Measurements from ENCODE around the gene CACHD1. TPM values are rescaled to one million over a fixed set of nuclear protein-coding genes. Genes with fewer than 3 reads are reported as not detected.
A peak's percentile ranks its signal among the peaks of the same experiment; 100 is the strongest.

Gene CACHD1
- total RNA-seq, 2 experiments from 2014 or later, result 0.55 to 0.68 TPM

DNA sequence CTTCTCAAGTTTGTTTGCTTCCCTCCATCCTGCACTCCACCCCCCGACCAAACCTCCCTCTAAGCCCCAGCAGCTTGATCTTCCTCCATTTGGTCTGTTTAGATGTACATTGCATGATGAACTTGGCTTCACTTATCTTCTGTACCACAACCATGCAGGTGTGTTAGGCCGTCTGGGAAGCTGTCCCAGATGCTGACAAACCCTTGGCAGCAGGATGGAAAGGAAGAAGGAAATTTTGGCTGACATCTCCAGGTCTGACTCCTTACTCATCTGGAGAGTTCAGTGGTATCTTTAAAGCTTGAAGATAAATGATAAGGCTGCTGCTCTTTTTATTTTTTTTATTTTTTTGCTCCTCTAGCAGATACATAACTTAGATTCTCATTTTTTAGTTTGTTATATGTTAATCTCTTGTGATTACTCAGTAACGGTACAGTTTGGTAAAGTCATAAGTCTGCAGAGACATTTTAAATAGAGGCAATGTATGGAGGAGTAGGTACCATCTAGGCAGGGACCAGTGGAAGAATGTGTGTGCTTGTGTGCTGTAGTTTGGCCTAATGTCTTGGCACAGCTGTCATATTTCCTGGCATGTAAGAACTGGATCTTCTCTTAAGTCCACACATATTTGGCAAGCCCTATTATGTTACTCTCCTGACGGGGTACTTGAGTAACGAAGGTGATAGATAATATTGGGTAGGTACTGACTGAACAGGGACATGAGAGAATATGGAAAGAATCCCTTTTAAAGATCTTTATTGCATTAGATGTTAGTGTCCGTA is 79.7 kb downstream of the CACHD1 start:
- H3K27ac Mint-ChIP-seq, result no peak overlapping the region
- no peak overlapping the region for H3K4me3 Mint-ChIP-seq
- CTCF ChIA-PET, result no interaction called here
- no peaks in the 10 kb centered on the region for H3K9me3 Mint-ChIP-seq (ENCODE audit: insufficient read depth)
- no peaks in the 10 kb centered on the region for H3K36me3 Mint-ChIP-seq (ENCODE audit: low read depth)
- DNase-seq, result no peak
- ATAC-seq, result no peak
- POLR2A ChIA-PET, result interaction anchor here (0.5 kb wide), 1 partner anchor 32 kb away, joined by 8 read pairs; no protein-coding TSS in a partner anchor
- peaks cover 3% of the 10 kb centered on the region for H3K27me3 Mint-ChIP-seq (ENCODE audit: low read depth)
- peaks cover 47% of the 10 kb centered on the region for H3K4me1 Mint-ChIP-seq (ENCODE audit: low read depth)

DNA sequence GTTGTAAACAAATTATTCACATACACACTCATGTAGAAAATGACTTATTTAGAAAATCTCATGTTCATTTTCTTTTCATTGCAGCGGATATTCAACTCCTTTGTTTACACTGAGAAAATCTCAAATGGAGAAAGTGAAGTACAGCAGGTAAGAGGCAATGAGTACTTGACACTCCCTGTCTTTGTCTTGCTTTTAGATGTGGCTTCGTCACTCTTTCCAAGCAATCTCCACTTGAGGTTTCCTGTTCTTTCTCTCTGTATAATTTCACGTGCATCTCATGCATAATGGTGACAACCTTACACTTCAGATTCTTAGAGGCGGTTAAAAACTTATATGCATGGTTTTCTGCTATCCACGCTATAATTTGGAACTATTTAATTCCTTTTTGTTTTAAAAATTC is 80.6 kb downstream of the CACHD1 start:
- H3K9me3 Mint-ChIP-seq (ENCODE audit: insufficient read depth), result no peaks in the 10 kb centered on the region
- H3K27ac Mint-ChIP-seq, result no peak overlapping the region
- no peak overlapping the region for H3K4me3 Mint-ChIP-seq
- ATAC-seq (peak; percentile 94), DNase-seq (peak; percentile 60)
- no peaks in the 10 kb centered on the region for H3K36me3 Mint-ChIP-seq (ENCODE audit: low read depth)
- H3K27me3 Mint-ChIP-seq (ENCODE audit: low read depth), result peaks cover 3% of the 10 kb centered on the region
- H3K4me1 Mint-ChIP-seq (ENCODE audit: low read depth), result peaks cover 39% of the 10 kb centered on the region
- ChIA-PET POLR2A (no interaction called here), CTCF (no interaction called here)

- Mint-ChIP-seq H3K27ac (no peak overlapping the region), H3K36me3 (ENCODE audit: low read depth) (no peaks in the 10 kb centered on the region), H3K4me1 (ENCODE audit: low read depth) (peaks cover 35% of the 10 kb centered on the region), H3K9me3 (ENCODE audit: insufficient read depth) (no peaks in the 10 kb centered on the region), H3K27me3 (ENCODE audit: low read depth) (peaks cover 3% of the 10 kb centered on the region), H3K4me3 (no peak overlapping the region)
- ChIA-PET CTCF (interaction anchor here (0.7 to 1.0 kb wide), 3 partner anchors 25 to 304 kb away, joined by 3 to 4 read pairs (median 3); no protein-coding TSS in a partner anchor), POLR2A (no interaction called here)
- DNase-seq (no peak), ATAC-seq (no peak)
These were observed 81.1 kb downstream of the CACHD1 start for GRCh38 chr1:64550946-64551605.

- POLR2A ChIA-PET, result no interaction called here
- CTCF ChIA-PET, result interaction anchor here (1.0 to 1.2 kb wide), 2 partner anchors 122 to 123 kb away, joined by 3 read pairs; no protein-coding TSS in a partner anchor
- H3K4me3 Mint-ChIP-seq, result no peak overlapping the region
- DNase-seq (no peak), ATAC-seq (no peak)
- peaks cover 3% of the 10 kb centered on the region for H3K36me3 Mint-ChIP-seq (ENCODE audit: low read depth)
- H3K9me3 Mint-ChIP-seq (ENCODE audit: insufficient read depth), result no peaks in the 10 kb centered on the region
- no peak overlapping the region for H3K27ac Mint-ChIP-seq
- peaks cover 28% of the 10 kb centered on the region for H3K4me1 Mint-ChIP-seq (ENCODE audit: low read depth)
- H3K27me3 Mint-ChIP-seq (ENCODE audit: low read depth), result peaks cover 3% of the 10 kb centered on the region
These were observed 83.4 kb downstream of the CACHD1 start for GRCh38 chr1:64553285-64553684.

DNA sequence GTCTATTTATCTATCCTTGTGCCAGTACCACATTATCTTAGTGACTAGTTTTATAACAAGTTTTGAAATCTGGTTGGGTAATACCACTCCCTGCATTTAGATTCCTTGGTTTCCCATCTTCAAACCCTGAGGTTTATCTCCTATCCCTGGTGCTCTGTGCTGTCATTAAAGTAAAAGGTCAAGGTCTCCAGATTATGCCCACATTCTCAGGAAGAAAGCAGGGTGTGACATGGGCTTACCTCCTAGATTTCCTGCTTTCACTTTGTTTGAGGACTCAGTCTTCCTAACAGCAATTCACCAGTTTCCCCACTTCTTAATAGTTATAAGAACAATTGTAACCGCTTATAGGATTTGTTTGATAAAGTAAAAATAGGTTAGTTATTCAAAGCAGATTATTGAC is 86.0 kb downstream of the CACHD1 start:
- H3K9me3 Mint-ChIP-seq (ENCODE audit: insufficient read depth), result no peaks in the 10 kb centered on the region
- ChIA-PET CTCF (no interaction called here), POLR2A (interaction anchor here (0.5 kb wide), 1 partner anchor 71 kb away, joined by 3 read pairs; no protein-coding TSS in a partner anchor)
- DNase-seq (no peak), ATAC-seq (no peak)
- H3K27me3 Mint-ChIP-seq (ENCODE audit: low read depth), result no peaks in the 10 kb centered on the region
- H3K4me3 Mint-ChIP-seq, result no peak overlapping the region
- H3K4me1 Mint-ChIP-seq (ENCODE audit: low read depth), result peaks cover 10% of the 10 kb centered on the region
- no peak overlapping the region for H3K27ac Mint-ChIP-seq
- H3K36me3 Mint-ChIP-seq (ENCODE audit: low read depth), result peaks cover 3% of the 10 kb centered on the region

DNA sequence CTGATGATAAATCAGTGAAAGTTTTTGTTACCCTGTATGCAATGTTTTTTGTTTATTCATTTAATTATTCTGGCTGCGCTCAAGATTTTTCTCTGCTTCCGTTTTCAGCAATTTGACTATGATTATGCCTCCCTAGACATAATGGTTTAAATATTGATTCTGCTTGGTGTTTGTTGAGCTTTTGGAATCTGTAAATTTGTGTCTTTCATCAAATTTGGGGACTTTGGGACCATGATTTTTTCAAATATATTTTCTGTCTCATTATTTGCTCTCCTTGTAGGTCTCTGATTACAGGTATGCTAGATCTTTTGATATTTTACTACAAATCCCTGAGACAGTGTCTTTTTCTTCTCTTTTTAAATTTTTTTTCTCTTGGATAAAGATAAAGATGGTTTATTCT is 92.1 kb downstream of the CACHD1 start:
- no peak for DNase-seq
- Mint-ChIP-seq H3K9me3 (ENCODE audit: insufficient read depth) (no peaks in the 10 kb centered on the region), H3K4me1 (ENCODE audit: low read depth) (no peaks in the 10 kb centered on the region), H3K4me3 (no peak overlapping the region), H3K27ac (no peak overlapping the region), H3K27me3 (ENCODE audit: low read depth) (no peaks in the 10 kb centered on the region), H3K36me3 (ENCODE audit: low read depth) (peaks cover 5% of the 10 kb centered on the region)
- CTCF ChIA-PET, result no interaction called here
- POLR2A ChIA-PET, result no interaction called here
- ATAC-seq, result no peak

- no peak overlapping the region for H3K27ac Mint-ChIP-seq
- peaks cover 2% of the 10 kb centered on the region for H3K36me3 Mint-ChIP-seq (ENCODE audit: low read depth)
- ATAC-seq (no peak), DNase-seq (no peak)
- POLR2A ChIA-PET, result no interaction called here
- no peaks in the 10 kb centered on the region for H3K9me3 Mint-ChIP-seq (ENCODE audit: insufficient read depth)
- no peak overlapping the region for H3K4me3 Mint-ChIP-seq
- H3K27me3 Mint-ChIP-seq (ENCODE audit: low read depth), result no peaks in the 10 kb centered on the region
- no peaks in the 10 kb centered on the region for H3K4me1 Mint-ChIP-seq (ENCODE audit: low read depth)
- CTCF ChIA-PET, result no interaction called here
These were observed 94.1 kb downstream of the CACHD1 start for GRCh38 chr1:64563958-64564565.

GRCh38 chr1:64564891-64565290 is 95.0 kb downstream of the CACHD1 start:
- Mint-ChIP-seq H3K4me1 (ENCODE audit: low read depth) (no peaks in the 10 kb centered on the region), H3K27me3 (ENCODE audit: low read depth) (no peaks in the 10 kb centered on the region), H3K36me3 (ENCODE audit: low read depth) (peaks cover 2% of the 10 kb centered on the region), H3K4me3 (no peak overlapping the region), H3K9me3 (ENCODE audit: insufficient read depth) (no peaks in the 10 kb centered on the region), H3K27ac (no peak overlapping the region)
- POLR2A ChIA-PET, result no interaction called here
- CTCF ChIA-PET, result no interaction called here
- ATAC-seq (no peak), DNase-seq (no peak)

DNA sequence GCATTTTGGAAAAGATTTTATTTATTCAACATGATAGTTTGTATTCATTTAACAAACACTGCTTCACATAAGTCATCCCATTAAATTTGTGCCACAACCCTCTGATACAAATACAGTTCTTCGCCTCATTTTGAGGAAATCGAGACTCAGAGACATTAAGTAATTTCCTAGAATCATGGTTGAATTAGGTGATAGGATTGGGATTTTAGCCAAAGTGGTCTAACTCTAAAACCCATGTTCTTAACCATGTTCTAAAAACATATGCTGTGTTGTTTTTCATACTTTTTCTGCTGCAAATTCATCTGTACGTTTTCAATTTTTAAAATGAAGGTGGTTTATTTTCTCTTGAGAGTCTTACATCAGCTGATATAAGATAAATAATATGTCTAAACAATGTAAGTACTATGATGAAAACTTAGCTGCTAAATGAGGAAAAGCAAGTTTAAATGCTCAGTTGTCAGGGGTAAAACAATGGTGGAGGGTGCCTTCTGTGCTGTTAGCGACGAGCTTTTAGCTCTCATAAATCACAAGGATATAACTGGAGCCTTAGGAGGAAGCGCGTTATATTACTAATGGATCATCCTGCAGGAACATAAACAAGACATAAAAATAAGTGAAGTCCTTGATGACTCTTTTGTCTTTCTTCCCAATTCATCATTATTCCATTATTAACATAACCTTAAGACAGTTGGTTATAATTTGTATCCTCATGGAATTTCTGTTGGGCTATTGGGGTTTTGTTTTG is 97.7 kb downstream of the CACHD1 start:
- CTCF ChIA-PET, result interaction anchor here (1.2 kb wide), 1 partner anchor 8 kb away, joined by 3 read pairs; no protein-coding TSS in a partner anchor
- POLR2A ChIA-PET, result no interaction called here
- Mint-ChIP-seq H3K27ac (no peak overlapping the region), H3K27me3 (ENCODE audit: low read depth) (no peaks in the 10 kb centered on the region), H3K36me3 (ENCODE audit: low read depth) (peaks cover 2% of the 10 kb centered on the region), H3K4me3 (no peak overlapping the region), H3K4me1 (ENCODE audit: low read depth) (no peaks in the 10 kb centered on the region), H3K9me3 (ENCODE audit: insufficient read depth) (no peaks in the 10 kb centered on the region)
- DNase-seq (no peak), ATAC-seq (no peak)

GRCh38 chr1:64568171-64568450 is 98.2 kb downstream of the CACHD1 start:
- H3K27ac Mint-ChIP-seq, result no peak overlapping the region
- no peak overlapping the region for H3K4me3 Mint-ChIP-seq
- POLR2A ChIA-PET, result no interaction called here
- no peak for DNase-seq
- H3K9me3 Mint-ChIP-seq (ENCODE audit: insufficient read depth), result no peaks in the 10 kb centered on the region
- no peaks in the 10 kb centered on the region for H3K36me3 Mint-ChIP-seq (ENCODE audit: low read depth)
- no peaks in the 10 kb centered on the region for H3K27me3 Mint-ChIP-seq (ENCODE audit: low read depth)
- ATAC-seq, result no peak
- CTCF ChIA-PET, result no interaction called here
- H3K4me1 Mint-ChIP-seq (ENCODE audit: low read depth), result no peaks in the 10 kb centered on the region

DNA sequence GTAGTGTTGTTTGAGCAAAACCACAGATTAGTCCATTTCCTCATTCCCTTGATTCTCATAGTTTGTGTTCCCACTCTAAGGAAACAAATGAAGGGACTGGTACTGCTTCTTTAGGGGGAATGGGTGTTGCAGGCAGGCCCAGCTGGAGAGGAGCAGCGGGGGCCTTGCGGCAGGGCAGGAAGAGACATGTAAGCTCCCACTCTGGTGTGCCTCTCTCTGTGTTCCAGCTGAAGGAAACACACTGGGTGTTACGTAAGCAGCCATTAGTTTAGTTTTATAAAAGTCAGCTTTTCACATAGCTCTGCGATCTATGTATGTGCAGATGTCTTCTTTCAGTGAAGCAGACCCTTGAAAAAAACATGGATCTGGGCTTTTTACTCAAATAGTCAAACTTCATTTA is 99.5 kb downstream of the CACHD1 start:
- POLR2A ChIA-PET, result no interaction called here
- Mint-ChIP-seq H3K36me3 (ENCODE audit: low read depth) (no peaks in the 10 kb centered on the region), H3K27ac (no peak overlapping the region), H3K4me1 (ENCODE audit: low read depth) (no peaks in the 10 kb centered on the region), H3K27me3 (ENCODE audit: low read depth) (no peaks in the 10 kb centered on the region), H3K4me3 (no peak overlapping the region), H3K9me3 (ENCODE audit: insufficient read depth) (no peaks in the 10 kb centered on the region)
- ATAC-seq (no peak), DNase-seq (no peak)
- CTCF ChIA-PET, result no interaction called here
